HepG2 (cell line): ENCODE measurements around the gene METTL26. TPM values are rescaled to one million over a fixed set of nuclear protein-coding genes. Genes with fewer than 3 reads are reported as not detected.
A peak's percentile ranks its signal among the peaks of the same experiment; 100 is the strongest.

ENCODE experiments used
- BORCS8-MEF2B ChIP-seq: sonication (generic); formaldehyde crosslinking; IDR thresholded peaks from 2 replicates; pipeline ENCODE4 v1.8.0; 2022; ENCODE audit warnings: mild to moderate bottlenecking, missing genetic modification reagents
- ELF1 ChIP-seq: sonication (generic); formaldehyde crosslinking; IDR thresholded peaks from 2 replicates; pipeline ENCODE4 v1.4.0; 2020; ENCODE audit warnings: missing genetic modification reagents
- KDM3A ChIP-seq: IDR thresholded peaks from 2 replicates; pipeline ENCODE4 v1.6.1; 2018; ENCODE audit warnings: low read depth, missing compliant biosample characterization
- MZF1 ChIP-seq: sonication (generic); formaldehyde crosslinking; IDR thresholded peaks from 2 replicates; pipeline ENCODE4 v1.8.1; 2023; ENCODE audit warnings: mild to moderate bottlenecking, missing genetic modification reagents, borderline replicate concordance
- NR2C2 ChIP-seq: sonication (generic); formaldehyde crosslinking; IDR thresholded peaks from 2 replicates; pipeline ENCODE4 v1.4.0; 2020; ENCODE audit warnings: missing genetic modification reagents, mild to moderate bottlenecking, moderate library complexity, borderline replicate concordance
- RELA ChIP-seq: sonication (generic); formaldehyde crosslinking; IDR thresholded peaks from 2 replicates; pipeline ENCODE4 v1.4.0; 2020; ENCODE audit warnings: missing genetic modification reagents
- TFAP4 ChIP-seq: sonication (generic); IDR thresholded peaks from 2 replicates; pipeline ENCODE4 v1.6.1; 2016; ENCODE audit warnings: low read depth, borderline replicate concordance
- THAP9 ChIP-seq: sonication (generic); formaldehyde crosslinking; IDR thresholded peaks from 2 replicates; pipeline ENCODE4; 2020; ENCODE audit warnings: missing genetic modification reagents, mild to moderate bottlenecking, borderline replicate concordance
- ZBTB25 ChIP-seq: IDR thresholded peaks from 2 replicates; pipeline ENCODE4 v1.6.1; 2018; ENCODE audit warnings: missing genetic modification reagents
- ZBTB33 ChIP-seq: sonication (generic); formaldehyde crosslinking; IDR thresholded peaks from 2 replicates; pipeline ENCODE4 v1.4.0; 2020; ENCODE audit warnings: missing genetic modification reagents
- ZFP36L1 ChIP-seq: sonication (generic); formaldehyde crosslinking; IDR thresholded peaks from 2 replicates; pipeline ENCODE4 v1.8.0; 2022; ENCODE audit warnings: mild to moderate bottlenecking, missing genetic modification reagents, moderate library complexity
- ZNF543 ChIP-seq: sonication (generic); formaldehyde crosslinking; IDR thresholded peaks from 2 replicates; pipeline ENCODE4 v1.4.0; 2020; ENCODE audit warnings: mild to moderate bottlenecking, missing genetic modification reagents
- polyA plus RNA-seq, 8 experiments: library from polyadenylated mRNA; depleted of rRNA in 3 of 8; stranded (reverse) in 7 of 8; unstranded in 1 of 8; fragments of >200 nt; fragmentation: Illumina TruSeq in 4 of 8; extraction: Trizol in 4 of 8; gene quantifications; 2 replicates each; pipeline versions ENCODE4 v1.2.1 to v1.2.3, GENCODE V29; 2011 to 2016; ENCODE audit warnings: low read depth in 4 of 8, missing spikeins in 1 of 8, mixed read lengths in 1 of 8; ENCODE audit not compliant: insufficient read depth in 1 of 8
- total RNA-seq, 5 experiments: library from RNA; depleted of rRNA; stranded (reverse); fragments of >200 nt; fragmentation: Illumina TruSeq; extraction: Trizol; gene quantifications; 2 replicates each; pipeline ENCODE4 v1.2.3, GENCODE V29; 2016; ENCODE audit warnings: low read depth in 1 of 5

METTL26 gene
- total and polyA plus RNA-seq, 2 of the 13 experiments (the other 11 are each of a cell fraction or from before 2014, with no cell fraction given), result 65.5 to 70.1 TPM

GRCh38 chr16:674968-675883 lies 39.1 kb upstream of the METTL26 start, which contains the start of gene RHBDL1 (continued):
- TF ChIP-seq ZBTB33 (no peak), ELF1 (CRISPR knock-in tag) (no peak), TFAP4 (no peak), ZBTB25 (CRISPR knock-in tag) (no peak), NR2C2 (no peak), ZFP36L1 (CRISPR knock-in tag) (no peak), THAP9 (no peak), ZNF543 (no peak), RELA (CRISPR knock-in tag) (no peak), MZF1 (CRISPR knock-in tag) (no peak), KDM3A (CRISPR knock-in tag) (no peak), BORCS8-MEF2B (peak; percentile 39; the same call in 1 of the 2 replicates)
